ENCODE data around the gene TMEM117.

TMEM117 gene

DNA sequence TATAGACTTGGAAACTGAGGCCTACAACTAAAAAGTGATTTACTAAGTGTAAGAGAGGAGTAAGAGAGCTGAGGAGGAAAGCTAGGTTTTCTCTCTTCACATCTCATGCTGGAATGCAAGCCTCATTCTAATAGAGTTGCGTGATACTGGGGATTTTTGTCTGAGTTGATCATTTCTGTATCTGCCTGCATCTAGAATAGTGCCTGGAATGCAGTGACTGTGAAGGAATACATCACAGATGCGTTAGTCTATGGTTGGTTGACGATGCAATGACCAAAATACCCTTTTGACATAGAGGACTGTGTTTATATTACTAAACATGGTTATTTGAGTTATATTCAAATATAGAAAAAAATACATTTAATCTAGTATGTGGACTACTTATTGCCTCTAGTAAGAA, 9.2 kb upstream of the TMEM117 start:
- ATAC-seq: no peak
- no peak for TF ChIP-seq TCF4 (CRISPR knock-in tag; IDR thresholded peaks at IDR 0.05; ENCODE audit: borderline replicate concordance)
- TF ChIP-seq ESRRG (CRISPR knock-in tag; IDR thresholded peaks at IDR 0.05): no peak
- no peak for TF ChIP-seq GLIS3 (CRISPR knock-in tag; IDR thresholded peaks at IDR 0.05)
- no peak for TF ChIP-seq ZNF70 (CRISPR knock-in tag; IDR thresholded peaks at IDR 0.05)
- TF ChIP-seq SNAI2 (CRISPR knock-in tag; IDR thresholded peaks at IDR 0.05): no peak
- TF ChIP-seq BACH2 (CRISPR knock-in tag; IDR thresholded peaks at IDR 0.05; ENCODE audit: borderline replicate concordance): no peak
- TF ChIP-seq OSR1 (CRISPR knock-in tag; IDR thresholded peaks at IDR 0.05): no peak
- no peak for TF ChIP-seq ZNF8 (CRISPR knock-in tag; IDR thresholded peaks at IDR 0.05)
- no peak for TF ChIP-seq POU6F1 (CRISPR knock-in tag; IDR thresholded peaks at IDR 0.05; ENCODE audit: borderline replicate concordance, low read depth)
- no peak for TF ChIP-seq CSRNP3 (CRISPR knock-in tag; IDR thresholded peaks at IDR 0.05)
- TF ChIP-seq, protein P1, sequence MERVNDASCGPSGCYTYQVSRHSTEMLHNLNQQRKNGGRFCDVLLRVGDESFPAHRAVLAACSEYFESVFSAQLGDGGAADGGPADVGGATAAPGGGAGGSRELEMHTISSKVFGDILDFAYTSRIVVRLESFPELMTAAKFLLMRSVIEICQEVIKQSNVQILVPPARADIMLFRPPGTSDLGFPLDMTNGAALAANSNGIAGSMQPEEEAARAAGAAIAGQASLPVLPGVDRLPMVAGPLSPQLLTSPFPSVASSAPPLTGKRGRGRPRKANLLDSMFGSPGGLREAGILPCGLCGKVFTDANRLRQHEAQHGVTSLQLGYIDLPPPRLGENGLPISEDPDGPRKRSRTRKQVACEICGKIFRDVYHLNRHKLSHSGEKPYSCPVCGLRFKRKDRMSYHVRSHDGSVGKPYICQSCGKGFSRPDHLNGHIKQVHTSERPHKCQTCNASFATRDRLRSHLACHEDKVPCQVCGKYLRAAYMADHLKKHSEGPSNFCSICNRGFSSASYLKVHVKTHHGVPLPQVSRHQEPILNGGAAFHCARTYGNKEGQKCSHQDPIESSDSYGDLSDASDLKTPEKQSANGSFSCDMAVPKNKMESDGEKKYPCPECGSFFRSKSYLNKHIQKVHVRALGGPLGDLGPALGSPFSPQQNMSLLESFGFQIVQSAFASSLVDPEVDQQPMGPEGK (CRISPR knock-in tag; IDR thresholded peaks at IDR 0.05; ENCODE audit: borderline replicate concordance): no peak
- no peak for TF ChIP-seq ZNF565 (CRISPR knock-in tag; conservative IDR thresholded peaks at IDR 0.05; ENCODE audit: low read depth)
- no peak for TF ChIP-seq RARB (CRISPR knock-in tag; IDR thresholded peaks at IDR 0.05)
- no peak for TF ChIP-seq ZFP30 (CRISPR knock-in tag; IDR thresholded peaks at IDR 0.05)
- no peak for TF ChIP-seq ZFP3 (CRISPR knock-in tag; IDR thresholded peaks at IDR 0.05)
- no peak for TF ChIP-seq ZC3H10 (CRISPR knock-in tag; IDR thresholded peaks at IDR 0.05)
- no peak for TF ChIP-seq CSDC2 (CRISPR knock-in tag; IDR thresholded peaks at IDR 0.05)
- TF ChIP-seq, protein P2, sequence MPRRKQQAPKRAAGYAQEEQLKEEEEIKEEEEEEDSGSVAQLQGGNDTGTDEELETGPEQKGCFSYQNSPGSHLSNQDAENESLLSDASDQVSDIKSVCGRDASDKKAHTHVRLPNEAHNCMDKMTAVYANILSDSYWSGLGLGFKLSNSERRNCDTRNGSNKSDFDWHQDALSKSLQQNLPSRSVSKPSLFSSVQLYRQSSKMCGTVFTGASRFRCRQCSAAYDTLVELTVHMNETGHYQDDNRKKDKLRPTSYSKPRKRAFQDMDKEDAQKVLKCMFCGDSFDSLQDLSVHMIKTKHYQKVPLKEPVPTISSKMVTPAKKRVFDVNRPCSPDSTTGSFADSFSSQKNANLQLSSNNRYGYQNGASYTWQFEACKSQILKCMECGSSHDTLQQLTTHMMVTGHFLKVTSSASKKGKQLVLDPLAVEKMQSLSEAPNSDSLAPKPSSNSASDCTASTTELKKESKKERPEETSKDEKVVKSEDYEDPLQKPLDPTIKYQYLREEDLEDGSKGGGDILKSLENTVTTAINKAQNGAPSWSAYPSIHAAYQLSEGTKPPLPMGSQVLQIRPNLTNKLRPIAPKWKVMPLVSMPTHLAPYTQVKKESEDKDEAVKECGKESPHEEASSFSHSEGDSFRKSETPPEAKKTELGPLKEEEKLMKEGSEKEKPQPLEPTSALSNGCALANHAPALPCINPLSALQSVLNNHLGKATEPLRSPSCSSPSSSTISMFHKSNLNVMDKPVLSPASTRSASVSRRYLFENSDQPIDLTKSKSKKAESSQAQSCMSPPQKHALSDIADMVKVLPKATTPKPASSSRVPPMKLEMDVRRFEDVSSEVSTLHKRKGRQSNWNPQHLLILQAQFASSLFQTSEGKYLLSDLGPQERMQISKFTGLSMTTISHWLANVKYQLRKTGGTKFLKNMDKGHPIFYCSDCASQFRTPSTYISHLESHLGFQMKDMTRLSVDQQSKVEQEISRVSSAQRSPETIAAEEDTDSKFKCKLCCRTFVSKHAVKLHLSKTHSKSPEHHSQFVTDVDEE (CRISPR knock-in tag; IDR thresholded peaks at IDR 0.05): no peak
- no peak for TF ChIP-seq ARNTL (CRISPR knock-in tag; IDR thresholded peaks at IDR 0.05; ENCODE audit: borderline replicate concordance, low read depth)

- TF ChIP-seq POU6F1 (CRISPR knock-in tag; IDR thresholded peaks at IDR 0.05; ENCODE audit: borderline replicate concordance, low read depth) (no peak), TOX (CRISPR knock-in tag; IDR thresholded peaks at IDR 0.05; ENCODE audit: borderline replicate concordance) (no peak), ISL1 (CRISPR knock-in tag; IDR thresholded peaks at IDR 0.05) (no peak), RARB (CRISPR knock-in tag; IDR thresholded peaks at IDR 0.05) (no peak), OSR1 (CRISPR knock-in tag; IDR thresholded peaks at IDR 0.05) (no peak), ZNF565 (CRISPR knock-in tag; conservative IDR thresholded peaks at IDR 0.05; ENCODE audit: low read depth) (no peak), ZFP3 (CRISPR knock-in tag; IDR thresholded peaks at IDR 0.05) (no peak), ESRRG (CRISPR knock-in tag; IDR thresholded peaks at IDR 0.05) (no peak), SNAI2 (CRISPR knock-in tag; IDR thresholded peaks at IDR 0.05) (no peak), GLIS3 (CRISPR knock-in tag; IDR thresholded peaks at IDR 0.05) (no peak)
- TF ChIP-seq, protein P1 (CRISPR knock-in tag; IDR thresholded peaks at IDR 0.05; ENCODE audit: borderline replicate concordance): no peak
- ATAC-seq: no peak
These were observed 8.8 kb upstream of the TMEM117 start for GRCh38 chr12:43827093-43827492.

All from SK-N-SH treated with all-trans-retinoic acid at 6 μM for 48 hours (cell line).